H54 (cell line): ENCODE measurements around the gene RTP1.
"Not testable (repeated sequence)": the region's sequence is repeated elsewhere in the genome, so short reads cannot be mapped to it uniquely, and the experiment has no call there.

Source experiments
- DNase-seq: peaks from one replicate; pipeline ENCODE4 v3.0.0; 2011; ENCODE audit warnings: low spot score, mixed read lengths; ENCODE audit not compliant: insufficient read length
- FAIRE-seq: peaks from 3 replicates; lab custom pipeline; 2011; peaks lifted over from hg19 to GRCh38; lab: Jason Lieb, UNC
- POLR2A ChIP-seq: IDR thresholded peaks from 2 replicates; pipeline ENCODE4 v1.6.1; 2011; ENCODE audit warnings: low read depth, mild to moderate bottlenecking, low read length

RTP1 gene

GRCh38 chr3:187238239-187238638 is 41.0 kb downstream of the RTP1 start:
- DNase-seq (no peak), FAIRE-seq (no peak)
- TF ChIP-seq POLR2A: no peak

- not testable (repeated sequence) for DNase-seq
Observed at GRCh38 chr3:187238835-187239234, 41.5 kb downstream of the RTP1 start.

DNA sequence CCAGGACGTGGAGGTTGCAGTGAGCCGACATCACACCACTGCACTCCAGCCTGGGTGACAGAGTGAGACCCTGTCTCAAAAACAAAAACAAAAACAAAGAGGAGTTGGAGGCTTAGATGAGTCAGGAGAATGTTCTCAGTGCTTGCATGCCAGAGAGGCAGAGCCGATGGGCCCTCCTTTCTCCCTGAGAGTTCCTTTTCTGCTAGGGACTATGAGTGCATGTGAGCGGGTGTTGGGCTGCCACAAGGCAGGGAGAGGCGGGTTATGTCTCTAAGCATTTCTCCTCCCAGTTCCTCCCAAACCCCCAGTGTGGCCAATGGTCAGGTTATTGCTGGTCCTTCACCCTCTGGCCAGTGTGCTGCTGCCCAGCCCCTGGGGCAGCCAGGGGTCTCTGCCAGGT is 45.1 kb downstream of the RTP1 start:
- no peak for FAIRE-seq
- no peak for DNase-seq
- TF ChIP-seq POLR2A: no peak

More at GRCh38 chr3:187238835-187239234, 41.5 kb downstream of the RTP1 start:
- FAIRE-seq: not testable (repeated sequence)

GRCh38 chr3:187242900-187243299 is 45.6 kb downstream of the RTP1 start:
- FAIRE-seq: no peak
- DNase-seq: no peak
- TF ChIP-seq POLR2A: no peak

GRCh38 chr3:187243933-187244524 is 46.7 kb downstream of the RTP1 start:
- no peak for FAIRE-seq
- no peak for TF ChIP-seq POLR2A
- DNase-seq: no peak

- no peak for TF ChIP-seq POLR2A
- DNase-seq (no peak), FAIRE-seq (no peak)
Observed at GRCh38 chr3:187247398-187247797, 50.1 kb downstream of the RTP1 start.
